Measurements from ENCODE around the gene TRAPPC5. TPM values are rescaled to one million over a fixed set of nuclear protein-coding genes. Genes with fewer than 3 reads are reported as not detected.

TRAPPC5 gene
- total RNA-seq, 1 experiment from 2014 or later: 64.7 TPM

GRCh38 chr19:7645656-7646425 lies 34.8 kb upstream of the TRAPPC5 start:
- DNase-seq (ENCODE audit: low read depth): no peak

DNA sequence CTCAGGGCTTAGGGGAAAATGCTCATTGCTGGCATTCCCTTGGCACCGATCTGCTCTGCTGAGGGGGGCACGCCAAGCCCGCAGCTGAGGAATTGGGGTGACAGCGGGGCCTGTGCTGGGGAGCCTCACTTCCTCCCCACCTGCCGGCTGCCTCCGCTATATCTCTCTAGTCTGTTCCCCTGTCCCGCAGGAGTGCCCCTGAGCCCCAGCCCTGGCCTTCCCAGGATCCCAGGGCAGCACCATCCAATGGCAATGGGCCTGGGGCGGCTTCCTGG lies 34.3 kb upstream of the TRAPPC5 start:
- no peak for DNase-seq (ENCODE audit: low read depth)

DNA sequence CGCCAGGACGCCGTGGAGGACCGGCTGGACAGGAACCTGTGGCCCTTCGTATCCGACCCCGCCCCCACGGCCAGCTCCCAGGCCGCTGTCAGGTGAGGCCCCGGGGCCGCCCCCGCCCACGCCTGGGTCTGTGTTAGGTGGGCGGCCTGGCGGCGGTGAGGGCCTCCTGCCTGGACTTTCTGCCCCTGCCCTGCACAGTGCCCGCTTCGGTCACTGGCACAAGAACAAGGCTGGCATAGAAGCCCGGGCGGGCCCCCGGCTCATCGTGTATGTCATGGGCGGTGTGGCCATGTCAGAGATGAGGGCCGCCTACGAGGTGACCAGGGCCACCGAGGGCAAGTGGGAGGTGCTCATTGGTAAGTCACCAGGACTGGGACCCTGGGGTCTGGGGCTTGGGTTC lies 33.5 kb upstream of the TRAPPC5 start:
- no peak for DNase-seq (ENCODE audit: low read depth)

GRCh38 chr19:7648265-7649014 lies 32.2 kb upstream of the TRAPPC5 start:
- DNase-seq (ENCODE audit: low read depth): no peak

- no peak for DNase-seq (ENCODE audit: low read depth)
These were observed 30.5 kb upstream of the TRAPPC5 start for GRCh38 chr19:7650148-7650547.

DNA sequence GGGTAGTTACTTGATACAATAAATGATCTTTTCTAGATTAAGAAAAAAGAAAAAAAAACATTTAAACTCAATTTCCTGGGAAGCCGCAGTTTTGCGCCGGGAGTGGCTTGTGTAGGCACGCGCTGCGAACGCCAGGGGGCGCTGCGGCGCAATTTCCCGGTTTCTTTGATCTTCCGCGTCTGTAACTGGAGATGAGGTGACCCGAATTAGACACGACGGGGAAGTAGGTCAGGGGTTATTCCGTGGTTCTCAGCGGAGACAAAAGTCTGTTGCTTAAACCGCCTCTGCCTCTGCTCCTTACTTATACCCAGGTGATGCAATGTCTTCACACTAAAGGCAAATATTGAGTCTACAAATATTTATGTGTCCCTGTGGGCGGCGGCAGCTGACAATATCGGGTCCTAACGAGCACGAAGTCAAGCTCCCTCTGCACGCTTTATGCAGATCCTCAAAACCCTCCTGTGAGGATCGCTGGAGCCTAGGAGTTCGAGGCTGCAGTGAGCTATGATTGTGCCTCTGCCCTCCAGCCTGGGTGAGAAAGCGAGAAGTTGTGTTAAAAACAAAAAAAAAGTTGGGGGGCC lies 28.5 kb upstream of the TRAPPC5 start:
- DNase-seq (ENCODE audit: low read depth): peak; percentile 83

GRCh38 chr19:7654401-7654800 lies 26.2 kb upstream of the TRAPPC5 start:
- peak; percentile 23 for DNase-seq (ENCODE audit: low read depth)

DNA sequence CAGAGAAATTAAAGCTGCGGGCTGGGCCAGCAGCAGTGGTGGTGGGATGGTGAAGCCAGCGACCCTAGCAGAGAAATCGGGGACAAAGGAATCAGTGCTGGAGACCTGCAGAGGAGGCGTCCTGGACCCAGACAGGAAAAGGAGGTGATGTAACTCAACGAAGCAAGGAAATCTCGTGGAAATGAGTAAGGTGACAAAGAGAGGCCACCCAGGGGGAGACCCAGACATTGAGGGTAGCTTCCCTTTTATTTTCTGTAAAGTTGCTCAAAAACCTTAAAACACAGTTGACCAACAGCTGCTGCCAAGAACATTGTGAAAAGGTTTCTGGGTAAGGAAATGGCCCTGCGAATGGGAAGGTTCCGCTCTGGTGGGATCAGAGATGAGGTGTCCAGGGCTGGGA lies 25.1 kb upstream of the TRAPPC5 start:
- no peak for DNase-seq (ENCODE audit: low read depth)

- peak; percentile 25 for DNase-seq (ENCODE audit: low read depth)
These were observed 23.4 kb upstream of the TRAPPC5 start for GRCh38 chr19:7657131-7657751.

DNA sequence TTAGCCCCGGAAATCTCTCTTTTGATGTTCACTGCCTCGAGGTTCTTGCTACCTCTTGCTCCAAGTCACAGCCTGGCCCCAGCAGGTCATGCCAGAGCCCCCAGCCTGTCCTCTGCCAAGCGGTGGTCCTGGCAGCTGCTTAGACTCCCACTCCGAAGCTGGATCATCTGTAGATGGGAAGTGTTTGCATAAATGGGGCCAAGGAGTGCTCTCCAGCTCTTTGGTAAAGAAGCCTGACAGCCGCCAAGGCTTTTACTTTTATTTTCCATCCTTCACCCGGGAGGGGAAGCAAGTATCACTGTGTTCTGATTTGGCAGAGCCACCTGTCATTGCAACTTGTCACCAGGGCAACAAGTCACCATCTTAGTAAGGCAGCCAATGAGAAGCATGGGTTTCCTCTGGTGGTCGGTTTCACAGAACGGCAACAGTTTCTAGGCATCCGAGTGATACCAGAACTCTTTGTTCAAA lies 22.4 kb upstream of the TRAPPC5 start:
- DNase-seq (ENCODE audit: low read depth): peak; percentile 28

DNA sequence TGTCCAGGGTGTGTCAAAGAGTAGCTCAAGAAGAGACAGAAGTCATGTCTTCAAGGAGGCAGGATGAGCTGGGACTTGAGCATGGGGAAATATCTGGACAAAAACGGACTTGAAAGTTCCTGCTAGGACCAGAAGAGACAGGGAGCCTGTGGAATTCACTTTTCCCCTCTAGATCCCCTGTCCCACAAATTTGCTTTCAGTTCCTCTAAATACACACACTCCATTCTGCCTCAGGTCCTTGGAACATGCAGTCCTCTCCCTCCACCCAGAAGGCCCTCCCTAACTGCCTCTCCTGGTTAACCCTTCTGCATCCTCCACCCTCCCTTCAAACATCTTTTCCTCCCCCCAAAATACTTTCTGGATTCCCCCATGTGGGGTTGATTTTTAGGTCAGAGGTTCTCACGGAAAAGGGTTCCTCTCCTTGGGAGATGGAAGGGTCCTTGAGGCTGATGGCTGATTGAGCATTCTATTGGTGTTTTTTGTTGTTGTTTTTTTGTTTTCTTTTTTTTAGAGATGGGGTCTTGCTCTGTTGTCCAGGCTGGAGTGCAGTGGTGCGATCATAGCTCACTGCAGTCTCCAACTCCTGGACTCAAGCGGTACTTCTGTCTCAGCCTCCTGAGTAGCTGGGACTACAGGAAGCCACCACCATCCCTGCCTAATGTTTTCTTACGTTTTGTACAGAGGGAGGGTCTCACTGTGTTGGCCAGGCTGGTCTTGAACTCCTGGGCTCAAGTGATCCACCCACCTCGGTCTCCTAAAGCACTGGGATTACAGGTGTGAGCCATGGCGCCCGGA lies 18.7 kb upstream of the TRAPPC5 start:
- DNase-seq (ENCODE audit: low read depth): no peak

- peak; percentile 26 for DNase-seq (ENCODE audit: low read depth)
These were observed 18.0 kb upstream of the TRAPPC5 start for GRCh38 chr19:7662657-7663056.

DNA sequence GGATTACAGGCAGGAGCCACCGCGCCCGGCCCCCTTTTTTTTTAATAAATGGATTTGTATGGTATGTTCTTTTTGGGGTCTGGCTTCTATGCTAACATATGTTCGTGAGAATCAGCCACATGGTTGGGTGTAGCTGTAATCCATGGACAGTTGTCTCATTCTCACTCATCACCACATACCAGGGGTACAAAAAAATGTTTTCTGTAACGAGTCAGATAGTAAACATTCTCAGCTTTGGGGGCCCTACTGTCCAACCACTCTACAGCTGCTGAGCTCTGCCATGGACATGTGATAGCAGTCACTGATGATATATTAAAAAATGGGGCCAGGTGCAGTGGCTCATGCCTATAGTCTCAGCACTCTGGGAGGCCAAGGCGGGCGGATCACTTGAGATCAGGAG lies 16.9 kb upstream of the TRAPPC5 start:
- no peak for DNase-seq (ENCODE audit: low read depth)

DNA sequence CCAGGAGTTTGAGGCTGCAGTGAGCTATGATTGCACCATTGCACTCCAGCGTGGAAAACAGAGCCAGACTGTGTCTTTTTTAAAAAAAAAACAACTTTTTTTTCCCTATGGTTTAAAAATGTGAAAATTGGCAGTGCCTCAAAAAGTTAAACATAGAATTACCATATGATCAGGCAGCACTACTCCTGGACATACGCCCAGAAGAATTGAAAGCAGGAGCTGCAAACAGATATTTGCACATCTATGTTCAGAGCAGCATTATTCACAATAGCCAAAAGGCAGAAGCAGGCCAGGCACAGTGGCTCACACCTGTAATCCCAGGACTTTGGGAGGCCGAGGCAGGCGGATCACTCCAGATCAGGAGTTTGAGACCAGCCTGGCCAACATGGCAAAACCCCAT lies 15.6 kb upstream of the TRAPPC5 start:
- DNase-seq (ENCODE audit: low read depth): no peak

GRCh38 chr19:7668842-7669241 lies 11.8 kb upstream of the TRAPPC5 start, which contains the start of gene RETN:
Gene RETN, plus strand, starts transcription at chr19:7669049. Its CDS starts 278 bp downstream, at chr19:7669327.
- DNase-seq (ENCODE audit: low read depth): no peak

- DNase-seq (ENCODE audit: low read depth): no peak
These were observed 11.0 kb upstream of the TRAPPC5 start for GRCh38 chr19:7669641-7670040.

- peak; percentile 42 for DNase-seq (ENCODE audit: low read depth)
These were observed 10.4 kb upstream of the TRAPPC5 start for GRCh38 chr19:7670150-7670783.

DNA sequence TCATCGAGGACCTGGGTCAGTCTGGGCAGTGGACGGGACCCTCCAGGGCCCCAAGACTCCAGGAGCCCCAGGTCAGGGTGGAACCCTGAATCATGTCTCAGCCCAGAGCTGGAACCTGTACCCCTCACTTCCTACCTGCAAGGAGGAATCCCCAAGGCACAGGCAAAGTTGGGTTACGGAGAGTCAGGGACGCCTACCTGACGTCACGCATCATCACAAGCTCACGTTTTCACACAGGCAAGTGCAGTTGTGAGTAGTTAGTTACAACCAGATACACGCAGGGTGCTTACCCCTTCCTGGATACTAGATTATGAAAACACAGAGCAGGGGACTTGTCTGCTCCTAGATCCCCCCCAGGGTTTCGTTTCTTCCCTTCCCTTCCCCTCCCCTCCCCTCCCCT lies 9.8 kb upstream of the TRAPPC5 start:
- DNase-seq (ENCODE audit: low read depth): no peak

- no peak for DNase-seq (ENCODE audit: low read depth)
These were observed 8.1 kb upstream of the TRAPPC5 start for GRCh38 chr19:7672522-7672921.

- peak; percentile 79 for DNase-seq (ENCODE audit: low read depth)
These were observed 6.3 kb upstream of the TRAPPC5 start for GRCh38 chr19:7674010-7675005.
